ENCODE measurements around the gene SH3GLB1.
"Not testable (repeated sequence)": the region's sequence is repeated elsewhere in the genome, so short reads cannot be mapped to it uniquely, and the experiment has no call there.

SH3GLB1 gene

GRCh38 chr1:86704458-86704971 is at the start of gene SH3GLB1:
TSS of gene SH3GLB1 (plus strand) at chr1:86704576. CDS start at chr1:86704900, 324 bp downstream.
- DNase-seq: peak; percentile 92 to 93

GRCh38 chr1:86658381-86658780 is 46.0 kb upstream of the SH3GLB1 start:
- DNase-seq: not testable (repeated sequence)

GRCh38 chr1:86666368-86666767 is 38.0 kb upstream of the SH3GLB1 start:
- no peak for DNase-seq

- DNase-seq: no peak
Observed at GRCh38 chr1:86687595-86687994, 16.8 kb upstream of the SH3GLB1 start.

- no peak for DNase-seq
Observed at GRCh38 chr1:86692641-86693040, 11.7 kb upstream of the SH3GLB1 start.

GRCh38 chr1:86695400-86695799 is 9.0 kb upstream of the SH3GLB1 start:
- no peak for DNase-seq

GRCh38 chr1:86696522-86696921 is 7.9 kb upstream of the SH3GLB1 start:
- no peak for DNase-seq

- no peak for DNase-seq
Observed at GRCh38 chr1:86699186-86699585, 5.2 kb upstream of the SH3GLB1 start.

- no peak for DNase-seq
Observed at GRCh38 chr1:86701731-86702130, 2.6 kb upstream of the SH3GLB1 start.

- DNase-seq: not testable (repeated sequence)
Observed at GRCh38 chr1:86702954-86703494, 1.4 kb upstream of the SH3GLB1 start.

GRCh38 chr1:86703696-86704457 is 499 bp upstream of the SH3GLB1 start:
- DNase-seq: peak in 1 of 2 donors; percentile 68

GRCh38 chr1:86704972-86705664 is 742 bp downstream of the SH3GLB1 start:
- DNase-seq: peak; percentile 43 to 46

- no peak for DNase-seq
Observed at GRCh38 chr1:86705665-86705985, 1.2 kb downstream of the SH3GLB1 start.

- DNase-seq: no peak
Observed at GRCh38 chr1:86706018-86706635, 1.8 kb downstream of the SH3GLB1 start.

- no peak for DNase-seq
Observed at GRCh38 chr1:86708920-86709319, 4.5 kb downstream of the SH3GLB1 start.

GRCh38 chr1:86712088-86712860 is 7.9 kb downstream of the SH3GLB1 start:
- DNase-seq: no peak

- no peak for DNase-seq
Observed at GRCh38 chr1:86713477-86713876, 9.1 kb downstream of the SH3GLB1 start.

- no peak for DNase-seq
Observed at GRCh38 chr1:86714159-86714558, 9.8 kb downstream of the SH3GLB1 start.

- no peak for DNase-seq
Observed at GRCh38 chr1:86714561-86715244, 10.3 kb downstream of the SH3GLB1 start.

GRCh38 chr1:86718786-86719185 is 14.4 kb downstream of the SH3GLB1 start:
- DNase-seq: no peak

- DNase-seq: no peak
Observed at GRCh38 chr1:86731416-86731815, 27.0 kb downstream of the SH3GLB1 start.

GRCh38 chr1:86733340-86733739 is 29.0 kb downstream of the SH3GLB1 start:
- DNase-seq: no peak

Data from stimulated activated CD4-positive, alpha-beta T cell treated with anti-CD3 and anti-CD28 coated beads, Interleukin-2, amount 100 ng/mL, for 24 hours (primary cell).